Ascending aorta (tissue), 2 donors: ENCODE results near the gene TIPRL. TPM values are rescaled to one million over a fixed set of nuclear protein-coding genes. Genes with fewer than 3 reads are reported as not detected.

Source experiments
- DNase-seq, 2 donors: peaks; one replicate each; pipeline ENCODE4 v3.0.0-alpha.2; 2019; ENCODE audit warnings: low spot score in 2 of 2
- H3K27ac ChIP-seq, 2 donors: fragments of 200-600 bp; sonication (generic); one replicate each; pipeline ENCODE4 v1.5.1; 2016 to 2017; ENCODE audit warnings: mild to moderate bottlenecking in 1 of 2
- H3K27me3 ChIP-seq: fragments of 200-600 bp; sonication (generic); one replicate; pipeline ENCODE4 v1.5.1; 2017
- H3K36me3 ChIP-seq, 2 donors: fragments of 200-600 bp; sonication (generic); one replicate each; pipeline ENCODE4 v1.5.1; 2016
- H3K4me1 ChIP-seq, 2 donors: fragments of 200-600 bp; sonication (generic); one replicate each; pipeline ENCODE4 v1.5.1; 2016 to 2017; ENCODE audit warnings: mild to moderate bottlenecking in 1 of 2
- H3K4me3 ChIP-seq, 2 donors: fragments of 200-600 bp; sonication (generic); one replicate each; pipeline ENCODE4 v1.5.1; 2016 to 2017; ENCODE audit warnings: mild to moderate bottlenecking in 1 of 2
- H3K9me3 ChIP-seq, 2 donors: fragments of 200-600 bp; sonication (generic); one replicate each; pipeline ENCODE4 v1.5.1; 2016
- intact Hi-C: fragments of 100-400 bp; cut with DNase I; formaldehyde crosslinking; loops from one replicate; pipeline ENCODE4 v1.15.1; 2023
- total RNA-seq: library from RNA; depleted of rRNA; stranded (reverse); fragments of >200 nt; gene quantifications from one replicate; pipeline ENCODE4 v1.1.0, GENCODE V29; 2016
- TF ChIP-seq, protein P1 (sequence below), 3 experiments: fragments of 200-600 bp in 2 of 3; fragments of 450-650 bp in 1 of 3; sonication (generic) in 2 of 3; IDR thresholded peaks; one replicate each; pipeline ENCODE4 v1.5.1; 2016 to 2019; ENCODE audit warnings: antibody characterized with exemption in 3 of 3, mild to moderate bottlenecking in 1 of 3, moderate library complexity in 1 of 3

The TIPRL gene
- total RNA-seq, 1 donor from 2014 or later, result 2.7 TPM

DNA sequence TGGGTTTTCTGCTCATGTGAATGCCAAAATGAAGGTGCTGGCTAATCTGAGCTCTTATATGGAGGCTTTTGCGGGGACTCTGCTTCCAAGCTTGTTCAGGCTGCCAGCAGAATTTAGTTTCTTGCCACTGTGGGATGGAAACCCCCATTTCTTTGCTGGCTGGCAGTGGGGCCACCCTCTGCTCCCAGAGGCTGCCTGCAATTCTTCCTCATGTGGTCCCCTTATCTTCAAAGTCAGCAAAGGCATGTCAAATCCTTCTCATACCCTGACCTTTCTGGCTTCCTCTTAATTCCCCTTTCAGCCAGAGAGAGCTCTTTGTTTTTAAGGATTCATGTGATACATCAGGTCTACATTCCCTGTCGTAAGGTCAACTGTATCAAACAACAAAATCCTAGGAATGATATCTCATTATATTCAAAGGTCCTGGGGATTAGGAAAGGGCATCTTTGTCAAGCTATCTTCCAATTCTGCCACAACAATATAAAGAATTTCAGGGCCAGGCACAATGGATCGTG lies 36.8 kb upstream of the TIPRL start:
- H3K36me3 ChIP-seq, result no peaks in the 10 kb centered on the region
- H3K27ac ChIP-seq, result no peak overlapping the region
- no peaks in the 10 kb centered on the region for H3K9me3 ChIP-seq
- intact Hi-C loops, result no loop called here
- no peaks in the 10 kb centered on the region for H3K27me3 ChIP-seq
- no peak overlapping the region for H3K4me3 ChIP-seq
- TF ChIP-seq, protein P1, sequence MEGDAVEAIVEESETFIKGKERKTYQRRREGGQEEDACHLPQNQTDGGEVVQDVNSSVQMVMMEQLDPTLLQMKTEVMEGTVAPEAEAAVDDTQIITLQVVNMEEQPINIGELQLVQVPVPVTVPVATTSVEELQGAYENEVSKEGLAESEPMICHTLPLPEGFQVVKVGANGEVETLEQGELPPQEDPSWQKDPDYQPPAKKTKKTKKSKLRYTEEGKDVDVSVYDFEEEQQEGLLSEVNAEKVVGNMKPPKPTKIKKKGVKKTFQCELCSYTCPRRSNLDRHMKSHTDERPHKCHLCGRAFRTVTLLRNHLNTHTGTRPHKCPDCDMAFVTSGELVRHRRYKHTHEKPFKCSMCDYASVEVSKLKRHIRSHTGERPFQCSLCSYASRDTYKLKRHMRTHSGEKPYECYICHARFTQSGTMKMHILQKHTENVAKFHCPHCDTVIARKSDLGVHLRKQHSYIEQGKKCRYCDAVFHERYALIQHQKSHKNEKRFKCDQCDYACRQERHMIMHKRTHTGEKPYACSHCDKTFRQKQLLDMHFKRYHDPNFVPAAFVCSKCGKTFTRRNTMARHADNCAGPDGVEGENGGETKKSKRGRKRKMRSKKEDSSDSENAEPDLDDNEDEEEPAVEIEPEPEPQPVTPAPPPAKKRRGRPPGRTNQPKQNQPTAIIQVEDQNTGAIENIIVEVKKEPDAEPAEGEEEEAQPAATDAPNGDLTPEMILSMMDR (IDR thresholded peaks at IDR 0.05), result no peak
- no peak for DNase-seq
- H3K4me1 ChIP-seq, result no peaks in the 10 kb centered on the region

DNA sequence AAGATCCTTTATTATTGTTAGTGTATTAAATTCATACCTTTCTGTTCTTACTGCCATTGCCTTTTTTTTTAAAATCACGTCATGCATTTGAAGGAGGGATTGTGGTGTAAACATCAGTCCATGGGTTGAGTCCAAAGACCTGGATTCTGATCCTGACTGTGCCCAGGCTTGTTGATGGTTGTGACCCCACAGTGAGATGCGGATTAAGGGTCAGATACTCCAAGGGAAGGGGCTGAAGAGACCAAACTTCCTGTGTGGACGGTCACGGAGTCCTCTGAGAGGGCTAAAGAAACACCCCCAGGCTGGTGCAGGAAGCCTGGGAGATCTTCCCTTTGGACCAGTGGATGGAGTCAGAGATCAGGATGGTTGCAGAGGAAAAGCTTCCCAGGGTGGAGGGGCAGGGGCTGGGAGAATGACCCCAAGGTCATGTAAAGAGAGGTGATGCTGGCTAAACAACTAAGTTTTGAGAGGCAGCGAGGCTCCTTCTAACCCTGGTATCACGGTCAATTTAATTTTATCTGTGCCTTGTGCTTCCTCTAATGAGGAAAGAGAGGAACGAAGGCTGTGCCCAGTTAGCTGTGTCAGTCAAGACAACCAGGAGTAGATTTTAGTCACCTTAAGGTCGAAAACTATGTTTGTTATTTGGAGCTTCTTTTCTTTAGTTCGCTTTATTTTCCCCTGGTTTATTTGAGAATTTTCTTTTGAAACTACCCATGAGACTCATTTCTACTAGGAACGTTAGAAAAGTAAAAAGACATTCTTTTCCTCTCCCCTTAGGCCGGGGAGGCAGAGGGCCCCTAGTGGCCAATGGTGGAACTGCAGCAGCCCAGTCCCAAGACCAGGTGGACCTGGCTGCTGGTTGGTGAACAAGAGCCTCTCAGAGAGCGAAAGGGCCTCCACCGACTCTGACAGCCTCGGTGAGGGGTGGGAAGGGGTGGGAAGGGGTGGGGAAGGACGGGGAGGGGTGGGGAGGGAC lies 33.3 kb upstream of the TIPRL start:
- TF ChIP-seq, protein P1 (IDR thresholded peaks at IDR 0.05), result peak; percentile 88 to 100 (median 99)
- intact Hi-C loops, result loop anchor here (2.0 kb wide), 1 partner anchor 61 kb away; no protein-coding TSS in a partner anchor

DNA sequence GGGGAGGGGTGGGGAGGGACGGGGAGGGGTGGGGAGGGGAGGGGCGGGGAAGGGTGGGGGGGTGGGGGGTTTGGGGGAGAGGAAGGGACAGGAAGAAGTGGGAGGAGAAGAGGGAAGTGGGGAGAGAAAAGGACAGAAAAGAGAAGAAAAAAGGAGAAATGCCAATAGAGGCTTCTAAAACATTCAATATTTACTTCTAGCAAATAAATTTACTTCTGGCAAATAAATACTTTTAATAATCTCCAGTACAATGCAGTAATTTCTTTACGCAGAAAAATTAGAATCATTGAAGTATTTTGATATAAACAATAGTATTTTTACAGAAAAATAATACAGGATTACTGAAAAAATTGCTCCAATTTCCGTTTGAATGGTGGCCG lies 32.6 kb upstream of the TIPRL start:
- TF ChIP-seq, protein P1 (IDR thresholded peaks at IDR 0.05), result no peak
- H3K27ac ChIP-seq, result no peak overlapping the region
- DNase-seq, result no peak
- H3K4me3 ChIP-seq, result no peak overlapping the region
- H3K4me1 ChIP-seq, result peaks cover 0 to 4% of the 10 kb centered on the region in 2 donors
- intact Hi-C loops, result no loop called here
- H3K36me3 ChIP-seq, result no peaks in the 10 kb centered on the region
- H3K9me3 ChIP-seq, result no peaks in the 10 kb centered on the region
- no peaks in the 10 kb centered on the region for H3K27me3 ChIP-seq

More for the DNA sequence above, 33.3 kb upstream of the TIPRL start:
- Histone ChIP-seq H3K36me3 (no peaks in the 10 kb centered on the region), H3K27ac (peak overlapping the region in 1 of 2 donors; percentile 44), H3K4me3 (no peak overlapping the region), H3K9me3 (no peaks in the 10 kb centered on the region), H3K27me3 (no peaks in the 10 kb centered on the region), H3K4me1 (peaks cover 0 to 4% of the 10 kb centered on the region in 2 donors)
- peak; percentile 40 to 91 for DNase-seq

DNA sequence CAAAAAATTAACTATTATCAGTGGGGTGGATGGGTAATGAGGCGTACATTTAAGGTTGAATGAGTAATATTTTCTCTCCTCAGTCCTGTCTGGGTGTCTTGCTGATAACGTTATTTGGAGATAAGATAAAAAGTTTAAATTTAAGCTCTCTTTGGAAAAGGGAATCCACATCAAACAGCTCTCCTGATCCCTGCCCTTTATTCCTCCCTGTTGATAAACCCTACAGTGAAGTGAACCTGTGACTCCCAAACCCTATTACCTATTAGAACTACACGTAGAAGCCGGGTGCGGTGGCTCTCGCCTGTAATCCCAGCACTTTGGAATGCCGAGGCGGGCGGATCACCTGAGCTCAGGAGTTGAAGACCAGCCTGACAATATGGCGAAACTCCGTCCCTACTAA lies 32.1 kb upstream of the TIPRL start:
- TF ChIP-seq, protein P1 (IDR thresholded peaks at IDR 0.05), result no peak
- Histone ChIP-seq H3K4me3 (no peak overlapping the region), H3K9me3 (no peaks in the 10 kb centered on the region), H3K36me3 (no peaks in the 10 kb centered on the region), H3K27ac (no peak overlapping the region), H3K4me1 (peaks cover 0 to 4% of the 10 kb centered on the region in 2 donors), H3K27me3 (no peaks in the 10 kb centered on the region)
- intact Hi-C loops, result no loop called here
- DNase-seq, result no peak

DNA sequence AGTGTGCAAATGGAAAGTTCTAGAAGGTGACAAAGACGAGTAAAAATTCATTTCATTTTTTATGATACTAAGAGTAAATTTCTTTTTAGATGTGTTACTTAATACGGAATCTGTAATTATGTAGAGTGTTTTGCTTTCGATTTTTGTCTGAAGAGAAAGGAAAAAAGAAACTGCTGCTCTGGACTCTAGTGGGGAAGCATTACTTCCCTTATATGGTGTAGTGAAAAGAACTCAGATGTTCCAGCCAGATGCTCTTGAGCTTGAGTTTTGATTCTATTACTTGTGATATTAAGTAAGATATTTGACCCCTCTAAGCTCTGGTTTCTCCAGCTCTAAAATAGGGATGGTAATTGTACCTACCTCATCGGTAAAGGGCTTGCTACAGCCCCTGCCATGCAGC lies 29.8 kb upstream of the TIPRL start:
- TF ChIP-seq, protein P1 (IDR thresholded peaks at IDR 0.05), result no peak
- intact Hi-C loops, result no loop called here
- no peaks in the 10 kb centered on the region for H3K27me3 ChIP-seq
- peak overlapping the region in 1 of 2 donors; percentile 21 for H3K4me3 ChIP-seq
- no peak for DNase-seq
- peak overlapping the region; percentile 31 to 56 for H3K27ac ChIP-seq
- no peaks in the 10 kb centered on the region for H3K36me3 ChIP-seq
- no peaks in the 10 kb centered on the region for H3K9me3 ChIP-seq
- peaks cover 0 to 4% of the 10 kb centered on the region in 2 donors for H3K4me1 ChIP-seq
